HL-60 (cell line): ENCODE data around the gene SLCO1A2.

Source experiments
- DNase-seq, 2 experiments: peaks; one replicate each; pipeline ENCODE4 v3.0.0-alpha.2; 2010 to 2020; ENCODE audit warnings: low read depth in 1 of 2, low spot score in 1 of 2
- H3K27ac ChIP-seq: fragments of 250-450 bp; sonication (Bioruptor Pico); replicated peaks from 2 replicates; pipeline ENCODE4 v1.5.1; 2020; ENCODE audit warnings: mild to moderate bottlenecking, moderate library complexity
- H3K27me3 ChIP-seq: fragments of 250-450 bp; sonication (Bioruptor Pico); 2 replicates; pipeline ENCODE4 v1.5.1; 2021; ENCODE audit warnings: mild to moderate bottlenecking, moderate library complexity; ENCODE audit not compliant: insufficient read depth, poor library complexity, severe bottlenecking
- H3K4me3 ChIP-seq: replicated peaks from 2 replicates; pipeline ENCODE4 v1.5.1; 2011; ENCODE audit warnings: mild to moderate bottlenecking, control low read depth, low read length; ENCODE audit not compliant: insufficient read depth
- GABPA ChIP-seq: IDR thresholded peaks from 2 replicates; pipeline ENCODE4 v1.6.1; 2012; ENCODE audit warnings: low read depth
- POLR2AphosphoS5 ChIP-seq: IDR thresholded peaks from 2 replicates; pipeline ENCODE4 v1.6.1; 2012; ENCODE audit warnings: low read depth
- REST ChIP-seq: IDR thresholded peaks from 2 replicates; pipeline ENCODE4 v1.6.1; 2012; ENCODE audit warnings: low read depth; ENCODE audit not compliant: insufficient replicate concordance
- SPI1 ChIP-seq: IDR thresholded peaks from 2 replicates; pipeline ENCODE4 v1.6.1; 2012; ENCODE audit warnings: low read depth, mild to moderate bottlenecking, borderline replicate concordance
- TF ChIP-seq, protein P1 (sequence below): IDR thresholded peaks from one replicate; pipeline ENCODE4 v1.5.1; 2011; ENCODE audit warnings: low read length, control low read depth, inconsistent platforms; ENCODE audit not compliant: insufficient read depth

Gene SLCO1A2

DNA sequence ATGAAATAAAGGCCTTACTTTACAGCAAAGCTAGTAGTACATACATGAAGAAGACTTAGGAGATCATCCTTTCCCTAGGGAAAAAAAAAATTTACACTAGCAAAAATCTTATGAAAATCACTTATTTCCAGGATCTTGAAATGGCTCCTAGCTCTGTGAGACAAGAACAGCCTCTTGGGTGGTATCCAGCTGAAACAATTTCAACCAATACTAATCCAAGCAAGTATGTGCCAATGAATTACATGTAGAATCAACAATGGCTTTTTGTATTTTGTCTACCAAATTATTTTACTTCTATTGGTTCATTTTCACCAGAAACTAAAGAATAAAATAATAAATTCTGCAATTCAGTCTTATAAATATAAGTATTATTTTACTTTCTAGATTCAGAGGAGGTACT is 2.7 kb upstream of the SLCO1A2 start:
- H3K4me3 ChIP-seq, result no peak overlapping the region
- TF ChIP-seq, protein P1, sequence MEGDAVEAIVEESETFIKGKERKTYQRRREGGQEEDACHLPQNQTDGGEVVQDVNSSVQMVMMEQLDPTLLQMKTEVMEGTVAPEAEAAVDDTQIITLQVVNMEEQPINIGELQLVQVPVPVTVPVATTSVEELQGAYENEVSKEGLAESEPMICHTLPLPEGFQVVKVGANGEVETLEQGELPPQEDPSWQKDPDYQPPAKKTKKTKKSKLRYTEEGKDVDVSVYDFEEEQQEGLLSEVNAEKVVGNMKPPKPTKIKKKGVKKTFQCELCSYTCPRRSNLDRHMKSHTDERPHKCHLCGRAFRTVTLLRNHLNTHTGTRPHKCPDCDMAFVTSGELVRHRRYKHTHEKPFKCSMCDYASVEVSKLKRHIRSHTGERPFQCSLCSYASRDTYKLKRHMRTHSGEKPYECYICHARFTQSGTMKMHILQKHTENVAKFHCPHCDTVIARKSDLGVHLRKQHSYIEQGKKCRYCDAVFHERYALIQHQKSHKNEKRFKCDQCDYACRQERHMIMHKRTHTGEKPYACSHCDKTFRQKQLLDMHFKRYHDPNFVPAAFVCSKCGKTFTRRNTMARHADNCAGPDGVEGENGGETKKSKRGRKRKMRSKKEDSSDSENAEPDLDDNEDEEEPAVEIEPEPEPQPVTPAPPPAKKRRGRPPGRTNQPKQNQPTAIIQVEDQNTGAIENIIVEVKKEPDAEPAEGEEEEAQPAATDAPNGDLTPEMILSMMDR, result no peak
- no peak for TF ChIP-seq POLR2AphosphoS5
- no peak for TF ChIP-seq GABPA
- TF ChIP-seq REST, result no peak
- TF ChIP-seq SPI1, result no peak
- no peaks in the 10 kb centered on the region for H3K27me3 ChIP-seq
- no peak overlapping the region for H3K27ac ChIP-seq
- no peak for DNase-seq

DNA sequence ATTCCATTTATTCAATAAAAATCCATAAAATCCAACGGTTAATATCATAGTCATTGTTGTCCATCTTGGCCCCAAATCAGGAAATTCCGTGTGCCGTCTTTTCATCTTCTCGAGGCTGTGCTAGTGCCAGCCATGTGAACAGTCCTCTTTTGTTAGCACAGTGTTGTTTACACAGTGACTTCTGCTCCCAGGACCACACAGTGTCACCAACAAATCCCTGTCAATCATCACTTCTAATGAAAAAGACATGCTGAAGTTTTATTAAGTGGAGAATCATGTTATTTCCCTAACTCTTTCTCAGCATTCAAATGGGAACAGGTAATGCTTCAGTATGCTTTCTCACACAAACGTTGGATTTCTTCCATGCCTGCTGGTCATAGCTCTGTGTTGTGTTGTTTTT is 1.9 kb upstream of the SLCO1A2 start:
- DNase-seq, result no peak
- TF ChIP-seq REST (no peak), GABPA (no peak), SPI1 (no peak), POLR2AphosphoS5 (no peak)
- TF ChIP-seq, protein P1, result no peak
- H3K27me3 ChIP-seq, result no peaks in the 10 kb centered on the region
- no peak overlapping the region for H3K4me3 ChIP-seq
- H3K27ac ChIP-seq, result no peak overlapping the region

DNA sequence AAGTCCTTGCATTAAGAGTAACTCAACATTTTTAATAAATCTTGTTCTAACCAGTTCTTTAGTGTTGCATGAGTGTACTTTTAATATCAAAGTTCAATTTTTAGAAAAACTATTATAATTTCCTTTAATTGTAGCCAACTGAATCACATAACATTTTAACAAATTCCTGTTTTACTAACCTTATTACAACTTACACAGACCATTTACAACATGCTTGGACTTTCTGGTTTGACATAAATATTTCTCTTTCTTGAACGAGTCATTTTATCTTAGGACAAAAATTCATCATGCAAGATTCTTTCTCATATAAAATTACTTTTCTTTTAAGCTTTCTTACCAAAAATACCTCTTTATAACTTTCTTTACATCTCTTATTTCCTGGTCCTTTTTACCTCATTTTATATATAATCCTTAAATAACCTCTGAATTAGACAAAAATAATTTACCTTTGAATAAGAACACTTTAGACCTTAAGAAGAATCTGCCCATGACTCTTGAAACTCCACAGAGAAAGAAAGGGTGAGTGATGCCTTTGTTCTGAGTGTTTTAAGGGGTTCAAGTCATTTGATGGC is 3.9 kb downstream of the SLCO1A2 start:
- Histone ChIP-seq H3K4me3 (no peak overlapping the region), H3K27ac (no peak overlapping the region), H3K27me3 (no peaks in the 10 kb centered on the region)
- TF ChIP-seq POLR2AphosphoS5 (no peak), GABPA (no peak)
- no peak for DNase-seq

DNA sequence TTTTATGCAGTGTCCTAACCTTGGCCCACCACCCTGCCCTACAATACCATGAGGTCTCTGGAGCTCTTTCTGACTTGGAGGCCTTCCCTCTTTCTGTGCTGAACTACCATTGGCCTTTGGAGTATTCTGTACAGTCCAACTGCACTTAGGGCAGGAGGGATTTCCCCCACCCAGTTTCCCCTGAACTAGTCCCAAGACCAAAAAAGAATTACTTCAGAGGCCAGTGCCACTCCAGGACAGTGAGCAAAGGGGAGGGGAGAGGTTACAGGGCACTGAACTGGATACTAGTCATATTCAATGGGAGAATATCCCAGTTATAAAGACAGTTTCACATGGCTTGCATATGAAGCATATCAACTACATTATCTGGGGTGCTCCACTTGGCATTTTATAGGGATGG is 6.1 kb downstream of the SLCO1A2 start:
- TF ChIP-seq POLR2AphosphoS5, result no peak
- no peak for TF ChIP-seq REST
- no peak for TF ChIP-seq GABPA
- TF ChIP-seq, protein P1, result no peak
- no peak for TF ChIP-seq SPI1
- Histone ChIP-seq H3K27ac (no peak overlapping the region), H3K4me3 (no peak overlapping the region), H3K27me3 (no peaks in the 10 kb centered on the region)
- no peak for DNase-seq
